ENCODE results near the gene ELL3.
"Not testable (repeated sequence)": the region's sequence is repeated elsewhere in the genome, so short reads cannot be mapped to it uniquely, and the experiment has no call there.

The ELL3 gene

DNA sequence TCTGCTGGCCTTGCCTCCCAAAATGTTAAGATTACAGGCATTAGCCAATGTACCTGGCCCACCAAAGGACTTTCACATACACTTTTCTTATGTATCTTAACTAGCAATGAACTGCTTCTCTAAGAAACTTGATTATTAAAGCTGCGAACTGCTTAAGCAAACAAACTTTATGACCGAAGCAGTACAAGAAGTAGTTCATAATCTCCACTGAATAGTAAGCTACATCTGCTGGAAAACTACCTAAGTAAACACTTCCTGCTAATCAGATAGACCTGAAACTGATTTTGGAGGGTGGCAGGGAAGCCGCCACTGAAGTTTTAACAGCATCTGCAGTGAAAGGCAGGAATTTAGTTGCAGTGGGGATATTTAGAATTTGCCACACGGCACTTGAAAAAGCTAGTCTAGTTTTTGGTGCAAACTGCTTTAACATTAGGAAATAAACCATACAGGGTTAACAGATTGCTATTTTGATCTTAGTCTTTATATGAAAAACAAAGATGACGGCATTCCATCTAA, 31.7 kb upstream of the ELL3 start:
- DNase-seq (ENCODE audit: low spot score): no peak
- TF ChIP-seq, protein P1, sequence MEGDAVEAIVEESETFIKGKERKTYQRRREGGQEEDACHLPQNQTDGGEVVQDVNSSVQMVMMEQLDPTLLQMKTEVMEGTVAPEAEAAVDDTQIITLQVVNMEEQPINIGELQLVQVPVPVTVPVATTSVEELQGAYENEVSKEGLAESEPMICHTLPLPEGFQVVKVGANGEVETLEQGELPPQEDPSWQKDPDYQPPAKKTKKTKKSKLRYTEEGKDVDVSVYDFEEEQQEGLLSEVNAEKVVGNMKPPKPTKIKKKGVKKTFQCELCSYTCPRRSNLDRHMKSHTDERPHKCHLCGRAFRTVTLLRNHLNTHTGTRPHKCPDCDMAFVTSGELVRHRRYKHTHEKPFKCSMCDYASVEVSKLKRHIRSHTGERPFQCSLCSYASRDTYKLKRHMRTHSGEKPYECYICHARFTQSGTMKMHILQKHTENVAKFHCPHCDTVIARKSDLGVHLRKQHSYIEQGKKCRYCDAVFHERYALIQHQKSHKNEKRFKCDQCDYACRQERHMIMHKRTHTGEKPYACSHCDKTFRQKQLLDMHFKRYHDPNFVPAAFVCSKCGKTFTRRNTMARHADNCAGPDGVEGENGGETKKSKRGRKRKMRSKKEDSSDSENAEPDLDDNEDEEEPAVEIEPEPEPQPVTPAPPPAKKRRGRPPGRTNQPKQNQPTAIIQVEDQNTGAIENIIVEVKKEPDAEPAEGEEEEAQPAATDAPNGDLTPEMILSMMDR (IDR thresholded peaks at IDR 0.05; ENCODE audit: extremely low read depth, missing control alignments): no peak

DNA sequence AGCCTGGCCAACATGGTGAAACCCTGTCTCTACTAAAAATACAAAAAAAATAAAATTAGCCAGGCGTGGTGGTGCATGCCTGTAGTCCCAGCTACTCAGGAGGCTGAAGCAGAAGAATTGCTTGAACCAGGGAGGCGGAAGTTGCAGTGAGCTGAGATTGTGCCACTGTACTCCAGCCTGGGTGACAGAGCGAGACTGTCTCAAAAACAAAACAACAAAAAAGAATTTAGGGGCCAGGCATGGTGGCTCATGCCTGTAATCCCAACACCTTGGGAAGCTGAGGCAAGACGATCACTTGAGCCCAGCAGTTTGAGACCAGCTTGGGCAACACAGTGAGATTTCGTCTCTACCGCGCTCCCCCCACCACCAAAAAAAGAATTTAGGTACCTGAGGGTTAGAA, 25.9 kb upstream of the ELL3 start:
- not testable (repeated sequence) for DNase-seq (ENCODE audit: low spot score)

DNA sequence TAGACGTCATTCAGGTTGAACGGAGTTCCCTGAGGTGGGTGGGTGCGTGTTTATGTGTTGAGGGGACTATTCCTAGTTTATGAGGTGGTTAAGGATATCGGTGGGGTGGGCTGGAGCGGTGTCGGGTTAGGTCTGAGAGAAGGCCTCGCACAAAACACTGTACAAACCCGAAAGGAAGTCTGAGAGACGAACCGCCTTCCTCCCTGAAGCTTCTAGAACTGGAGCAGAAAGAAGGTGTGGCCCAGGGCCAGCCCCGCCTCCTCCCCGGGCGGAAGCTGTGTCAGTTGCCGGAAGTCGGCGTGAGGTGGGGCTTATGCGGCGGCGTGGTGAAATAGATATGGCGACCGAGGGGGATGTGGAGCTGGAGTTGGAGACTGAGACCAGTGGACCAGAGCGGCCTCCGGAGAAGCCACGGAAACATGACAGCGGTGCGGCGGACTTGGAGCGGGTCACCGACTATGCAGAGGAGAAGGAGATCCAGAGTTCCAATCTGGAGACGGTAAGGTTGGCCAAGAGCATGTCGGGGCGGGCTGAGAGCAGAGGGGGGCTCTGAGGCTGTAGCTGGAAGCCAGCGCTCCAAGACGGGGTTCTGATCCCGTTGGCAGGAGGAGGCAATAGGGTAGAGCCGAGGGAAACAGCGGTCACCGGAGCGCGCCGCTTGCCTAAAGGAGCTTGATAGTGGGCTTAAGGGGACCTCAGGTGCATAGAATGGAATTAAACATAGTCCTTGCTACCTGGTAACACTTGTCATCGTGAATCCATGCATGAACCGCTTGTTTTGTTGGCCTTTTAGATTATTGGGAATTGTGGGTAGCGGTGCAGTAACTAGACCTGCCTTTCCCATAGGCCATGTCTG, 23.7 kb upstream of the ELL3 start, which contains the start of gene HYPK:
HYPK (plus strand) TSS at position 314 of the 856 bp plus-strand sequence; CDS start at position 338, 24 bp downstream.
- peak; percentile 81 for DNase-seq (ENCODE audit: low spot score)
- TF ChIP-seq, protein P1 (IDR thresholded peaks at IDR 0.05; ENCODE audit: extremely low read depth, missing control alignments): no peak

DNA sequence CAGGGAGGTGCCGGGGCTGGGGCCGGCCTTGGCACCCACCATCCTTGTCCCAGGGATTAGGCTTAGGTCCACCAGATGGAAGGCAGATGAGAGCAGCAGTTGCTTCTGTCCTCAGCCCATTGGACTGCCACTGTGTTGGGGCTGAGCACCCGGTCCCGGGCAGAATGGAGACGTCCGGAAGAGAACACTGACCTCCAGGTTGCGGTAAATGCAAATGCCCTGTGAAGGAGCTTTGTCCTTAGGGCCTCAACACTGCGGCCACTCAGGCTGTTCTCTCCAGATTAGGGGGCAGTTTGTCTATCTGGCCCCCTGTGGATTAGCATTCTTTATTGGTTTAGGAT, 23.1 kb upstream of the ELL3 start, which contains the start of gene SERINC4:
SERINC4 (minus strand) TSS at position 276 of the 341 bp plus-strand sequence; CDS start at position 42, 234 bp downstream.
- TF ChIP-seq, protein P1 (IDR thresholded peaks at IDR 0.05; ENCODE audit: extremely low read depth, missing control alignments): no peak
- no peak for DNase-seq (ENCODE audit: low spot score)

DNA sequence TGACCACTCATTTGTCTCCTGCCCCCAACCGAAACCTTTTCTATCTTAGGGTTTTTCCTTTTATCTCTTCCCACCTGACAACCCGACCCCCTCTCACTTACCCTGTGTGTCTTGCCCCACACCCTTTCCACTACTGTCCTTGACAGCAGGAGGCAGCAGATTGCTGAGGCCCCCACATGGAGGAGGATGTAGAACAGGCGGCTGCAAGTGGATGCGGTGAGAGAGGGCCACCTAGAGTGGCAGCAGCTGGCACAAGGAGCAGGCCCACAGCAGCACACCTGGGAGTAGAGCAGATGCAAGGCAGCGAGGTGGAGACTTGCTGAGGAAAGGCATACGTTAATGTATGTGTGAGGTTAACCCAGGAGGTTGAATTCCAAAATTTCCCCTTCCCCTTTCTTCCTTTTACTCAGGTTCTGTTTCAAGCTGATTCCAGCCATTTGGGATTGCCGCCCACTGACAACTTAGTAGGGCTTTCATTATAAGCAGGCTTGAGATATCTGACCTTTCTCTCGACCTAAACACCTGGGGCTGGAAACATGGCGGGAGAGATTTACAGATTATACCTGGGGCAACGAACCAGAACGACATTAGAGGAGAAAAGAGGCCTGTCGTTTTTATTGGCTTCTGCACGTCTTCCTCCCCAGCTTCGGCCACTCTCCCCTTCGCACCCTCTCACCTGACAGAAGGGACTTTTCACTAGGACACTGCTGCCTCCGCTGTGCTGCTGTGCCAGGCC, 22.6 kb upstream of the ELL3 start:
- no peak for DNase-seq (ENCODE audit: low spot score)
- TF ChIP-seq, protein P1 (IDR thresholded peaks at IDR 0.05; ENCODE audit: extremely low read depth, missing control alignments): peak; percentile 9

DNA sequence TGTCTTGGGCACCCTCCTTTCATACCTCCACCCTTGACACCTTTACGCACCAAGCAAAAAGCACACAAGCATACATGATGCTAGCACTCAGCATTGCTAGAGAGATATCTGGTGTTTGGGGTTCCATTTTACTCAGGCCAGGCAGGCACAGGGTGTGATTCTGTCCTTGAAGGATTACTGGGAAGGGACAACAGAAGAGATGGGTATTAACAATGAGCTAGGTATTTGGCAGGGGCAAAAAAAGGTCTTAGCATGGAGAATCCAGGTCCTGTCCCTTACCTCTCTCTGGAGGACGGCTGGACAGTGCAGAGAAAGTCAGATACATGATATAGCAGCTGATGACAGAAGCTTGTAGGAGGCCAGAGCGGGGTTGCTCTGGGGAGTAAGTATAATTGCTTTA, 19.8 kb upstream of the ELL3 start:
- TF ChIP-seq, protein P1 (IDR thresholded peaks at IDR 0.05; ENCODE audit: extremely low read depth, missing control alignments): no peak
- no peak for DNase-seq (ENCODE audit: low spot score)

DNA sequence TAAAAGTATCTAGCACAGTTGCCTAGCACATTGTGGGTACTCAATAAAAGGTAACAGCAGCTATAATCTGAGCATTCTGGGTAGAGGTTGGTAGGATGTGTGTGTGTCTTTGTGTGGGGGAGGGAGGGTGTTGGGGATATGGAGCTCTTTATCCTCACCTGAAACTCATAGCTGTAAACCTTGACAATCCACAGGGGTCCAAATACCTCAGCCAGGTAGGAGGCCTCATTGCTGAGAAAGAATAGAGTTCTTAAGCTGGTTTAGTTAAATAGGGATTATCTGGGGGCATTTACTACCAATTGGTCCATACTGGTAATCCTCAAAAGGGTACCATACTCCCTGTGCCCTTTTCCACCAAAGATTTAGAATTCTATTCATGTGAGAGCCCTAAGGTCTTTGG, 19.2 kb upstream of the ELL3 start:
- TF ChIP-seq, protein P1 (IDR thresholded peaks at IDR 0.05; ENCODE audit: extremely low read depth, missing control alignments): no peak
- DNase-seq (ENCODE audit: low spot score): no peak
